SK-N-SH treated with all-trans-retinoic acid at 6 μM for 48 hours (cell line): ENCODE data around the gene POLR3G.

ENCODE experiments used
- GLIS3 ChIP-seq: fragments of 250-450 bp; sonication (Bioruptor Pico); IDR thresholded peaks from 2 replicates; pipeline ENCODE4 v1.5.0; 2020; ENCODE audit warnings: mild to moderate bottlenecking, moderate library complexity
- ISL1 ChIP-seq: fragments of 250-450 bp; sonication (Bioruptor Pico); IDR thresholded peaks from 2 replicates; pipeline ENCODE4 v2.1.2; 2022; ENCODE audit warnings: mild to moderate bottlenecking, moderate library complexity
- OSR1 ChIP-seq: fragments of 250-450 bp; sonication (Bioruptor Pico); IDR thresholded peaks from 2 replicates; pipeline ENCODE4 v1.8.0; 2022; ENCODE audit warnings: moderate library complexity, mild to moderate bottlenecking, inconsistent platforms
- RARB ChIP-seq: fragments of 250-450 bp; sonication (Bioruptor Pico); IDR thresholded peaks from 2 replicates; pipeline ENCODE4 v1.8.0; 2021; ENCODE audit warnings: mild to moderate bottlenecking, moderate library complexity
- SNAI2 ChIP-seq: fragments of 250-450 bp; sonication (Bioruptor Pico); IDR thresholded peaks from 2 replicates; pipeline ENCODE4 v1.5.0; 2020; ENCODE audit warnings: mild to moderate bottlenecking, moderate library complexity
- ZC3H10 ChIP-seq: fragments of 250-450 bp; sonication (Bioruptor Pico); IDR thresholded peaks from 2 replicates; pipeline ENCODE4 v1.5.1; 2021; ENCODE audit warnings: mild to moderate bottlenecking, moderate library complexity
- ZFP3 ChIP-seq: fragments of 250-450 bp; sonication (Bioruptor Pico); IDR thresholded peaks from 2 replicates; pipeline ENCODE4 v1.5.0; 2020; ENCODE audit warnings: mild to moderate bottlenecking, moderate library complexity
- TF ChIP-seq, protein P1 (sequence below): fragments of 250-450 bp; sonication (Bioruptor Pico); IDR thresholded peaks from 2 replicates; pipeline ENCODE4 v1.8.0; 2020; ENCODE audit warnings: mild to moderate bottlenecking, moderate library complexity, borderline replicate concordance

DNA sequence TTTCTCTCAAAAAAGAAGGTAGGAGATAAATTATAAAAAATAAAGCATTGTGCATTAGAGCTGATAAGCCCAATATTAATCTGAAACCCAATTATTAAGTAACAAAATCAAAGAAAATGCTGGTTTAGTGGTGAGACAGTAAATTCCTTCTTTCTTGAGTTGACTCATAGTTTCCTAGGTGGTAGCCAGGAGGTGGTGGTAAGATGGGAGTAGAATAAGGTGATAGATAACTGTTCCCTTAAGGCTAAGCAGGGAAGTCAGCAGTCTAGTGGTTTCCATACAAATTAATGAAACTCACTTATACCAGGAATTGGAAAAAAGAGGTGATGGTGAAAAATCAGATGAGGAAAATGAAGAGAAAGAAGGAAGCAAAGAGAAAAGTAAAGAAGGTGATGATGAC is 31.6 kb downstream of the POLR3G start:
- no peak for TF ChIP-seq SNAI2 (CRISPR knock-in tag)
- TF ChIP-seq ISL1 (CRISPR knock-in tag) = no peak
- no peak for TF ChIP-seq ZFP3
- TF ChIP-seq, protein P1, sequence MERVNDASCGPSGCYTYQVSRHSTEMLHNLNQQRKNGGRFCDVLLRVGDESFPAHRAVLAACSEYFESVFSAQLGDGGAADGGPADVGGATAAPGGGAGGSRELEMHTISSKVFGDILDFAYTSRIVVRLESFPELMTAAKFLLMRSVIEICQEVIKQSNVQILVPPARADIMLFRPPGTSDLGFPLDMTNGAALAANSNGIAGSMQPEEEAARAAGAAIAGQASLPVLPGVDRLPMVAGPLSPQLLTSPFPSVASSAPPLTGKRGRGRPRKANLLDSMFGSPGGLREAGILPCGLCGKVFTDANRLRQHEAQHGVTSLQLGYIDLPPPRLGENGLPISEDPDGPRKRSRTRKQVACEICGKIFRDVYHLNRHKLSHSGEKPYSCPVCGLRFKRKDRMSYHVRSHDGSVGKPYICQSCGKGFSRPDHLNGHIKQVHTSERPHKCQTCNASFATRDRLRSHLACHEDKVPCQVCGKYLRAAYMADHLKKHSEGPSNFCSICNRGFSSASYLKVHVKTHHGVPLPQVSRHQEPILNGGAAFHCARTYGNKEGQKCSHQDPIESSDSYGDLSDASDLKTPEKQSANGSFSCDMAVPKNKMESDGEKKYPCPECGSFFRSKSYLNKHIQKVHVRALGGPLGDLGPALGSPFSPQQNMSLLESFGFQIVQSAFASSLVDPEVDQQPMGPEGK (CRISPR knock-in tag) = no peak
- no peak for TF ChIP-seq GLIS3 (CRISPR knock-in tag)
- TF ChIP-seq RARB (CRISPR knock-in tag) = no peak
- TF ChIP-seq OSR1 (CRISPR knock-in tag) = no peak
- no peak for TF ChIP-seq ZC3H10 (CRISPR knock-in tag)
